Measurements from ENCODE around the gene TAF11L2.
"Not testable (repeated sequence)": the region's sequence is repeated elsewhere in the genome, so short reads cannot be mapped to it uniquely, and the experiment has no call there.

TAF11L2 gene

DNA sequence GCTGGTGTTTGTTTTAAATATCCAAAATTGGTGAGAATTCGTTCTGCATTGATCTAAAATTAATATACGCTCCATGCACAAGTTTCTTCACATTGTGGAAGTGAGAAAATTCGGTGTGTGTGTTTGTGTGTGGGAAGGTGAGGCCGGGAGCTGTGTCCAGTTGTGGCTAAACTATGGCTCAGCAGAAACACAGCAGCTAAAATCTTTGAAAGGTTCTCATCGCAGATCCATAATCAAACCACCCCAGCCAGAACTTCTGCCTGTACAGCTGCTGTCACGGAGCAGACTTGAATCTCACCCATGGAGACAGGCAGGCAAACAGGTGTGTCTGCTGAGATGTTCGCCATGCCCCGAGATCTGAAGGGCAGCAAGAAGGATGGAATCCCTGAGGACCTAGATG lies at the start of gene TAF11L2:
Gene TAF11L2, plus strand, starts transcription at position 301 of the 400 bp plus-strand sequence.
- DNase-seq, result not testable (repeated sequence)

- DNase-seq, result no peak
These were observed 49.2 kb upstream of the TAF11L2 start for GRCh38 chr5:17448877-17449276.

- DNase-seq, result no peak
These were observed 45.1 kb upstream of the TAF11L2 start for GRCh38 chr5:17452936-17453335.

GRCh38 chr5:17455942-17456341 lies 42.1 kb upstream of the TAF11L2 start:
- no peak for DNase-seq

DNA sequence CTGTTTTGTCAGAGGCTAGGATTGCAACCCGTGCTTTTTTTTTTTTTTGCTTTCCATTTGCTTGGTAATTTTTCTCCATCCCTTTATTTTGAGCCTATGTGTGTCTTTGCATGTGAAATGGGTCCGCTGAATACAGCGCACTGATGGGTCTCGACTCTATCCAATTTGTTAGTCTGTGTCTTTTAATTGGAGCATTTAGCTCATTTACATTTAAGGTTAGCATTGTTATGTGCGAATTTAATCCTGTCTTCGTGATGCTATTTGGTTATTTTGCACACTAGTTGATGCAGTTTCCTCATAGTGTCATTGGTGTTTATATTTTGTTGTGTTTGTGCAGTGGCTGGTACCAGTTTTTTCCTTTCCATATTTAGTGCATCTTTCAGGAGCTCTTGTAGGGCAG lies 36.2 kb upstream of the TAF11L2 start:
- no peak for DNase-seq

- DNase-seq, result no peak
These were observed 34.4 kb upstream of the TAF11L2 start for GRCh38 chr5:17463653-17464052.

- no peak for DNase-seq
These were observed 28.0 kb upstream of the TAF11L2 start for GRCh38 chr5:17470064-17470463.

- not testable (repeated sequence) for DNase-seq
These were observed 23.0 kb upstream of the TAF11L2 start for GRCh38 chr5:17475064-17475463.

- no peak for DNase-seq
These were observed 21.0 kb upstream of the TAF11L2 start for GRCh38 chr5:17477043-17477442.

DNA sequence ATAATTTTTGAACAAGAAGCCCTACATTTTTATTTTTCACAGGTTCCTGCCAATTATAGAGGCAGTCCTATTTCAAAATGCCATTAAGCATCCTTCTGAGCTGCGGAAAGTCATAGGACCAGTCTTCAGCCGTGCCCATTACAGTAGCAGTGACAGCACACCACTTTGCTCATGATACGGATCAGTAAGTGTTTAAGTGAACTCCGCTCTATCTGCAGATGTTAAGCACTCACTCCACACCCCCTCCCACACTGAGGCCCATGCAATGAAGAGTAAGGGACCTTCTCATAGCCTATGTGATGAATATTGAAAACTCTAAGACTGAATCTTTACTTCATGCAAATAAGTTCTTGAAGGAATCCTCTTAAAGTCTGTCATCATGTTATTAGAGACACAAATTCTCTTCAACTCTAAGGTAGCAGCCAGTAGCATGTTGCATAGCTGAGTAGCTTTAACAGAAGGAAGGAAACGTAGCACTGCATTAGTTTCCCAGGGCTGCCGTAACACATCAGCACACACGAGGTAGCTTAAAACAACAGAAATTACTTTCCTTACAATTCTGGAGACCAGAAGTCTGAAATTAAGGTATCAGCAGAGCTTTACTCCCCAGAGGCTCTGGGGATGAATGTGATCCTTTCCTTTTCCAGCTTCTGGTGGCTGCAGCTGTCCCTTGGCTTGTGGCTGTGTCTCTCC lies 20.3 kb upstream of the TAF11L2 start:
- no peak for DNase-seq

DNA sequence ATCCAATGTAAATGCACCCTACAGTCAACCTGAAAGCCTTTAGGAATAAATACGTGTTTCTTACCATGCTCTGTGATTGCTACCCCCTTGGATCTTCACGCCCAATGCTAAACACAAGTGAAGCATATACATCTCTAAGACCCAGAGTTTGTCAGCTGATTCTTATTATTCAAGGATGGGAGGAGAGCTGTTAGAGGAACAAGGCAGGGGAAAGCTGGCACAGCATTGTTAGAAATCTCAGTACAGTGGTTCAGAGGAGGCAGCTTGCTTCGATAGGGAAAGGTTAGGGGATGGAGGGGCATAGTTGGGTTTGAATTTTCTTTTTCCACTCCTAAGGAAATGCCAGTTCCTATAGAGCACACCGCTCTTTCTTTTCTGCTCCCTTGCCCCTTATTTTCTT lies 16.7 kb upstream of the TAF11L2 start:
- no peak for DNase-seq

DNA sequence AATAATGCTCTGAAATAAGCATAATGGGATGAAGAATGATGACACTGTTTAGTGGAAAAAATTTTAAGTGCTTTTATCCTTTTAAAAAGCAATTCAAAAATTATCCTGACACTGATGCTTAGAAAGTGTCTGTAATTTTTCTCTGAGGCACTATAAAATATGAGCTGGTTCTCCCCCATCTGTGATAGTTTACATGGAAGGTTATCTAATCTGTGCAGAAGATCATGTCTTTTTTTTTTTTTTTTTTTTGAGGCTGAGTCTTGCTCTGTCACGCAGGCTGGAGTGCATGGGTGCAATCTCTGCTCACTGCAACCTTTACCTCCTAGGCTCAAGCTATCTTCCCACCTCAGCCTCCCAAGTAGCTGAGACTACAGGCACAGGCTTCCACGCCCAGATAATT lies 15.2 kb upstream of the TAF11L2 start:
- no peak for DNase-seq

DNA sequence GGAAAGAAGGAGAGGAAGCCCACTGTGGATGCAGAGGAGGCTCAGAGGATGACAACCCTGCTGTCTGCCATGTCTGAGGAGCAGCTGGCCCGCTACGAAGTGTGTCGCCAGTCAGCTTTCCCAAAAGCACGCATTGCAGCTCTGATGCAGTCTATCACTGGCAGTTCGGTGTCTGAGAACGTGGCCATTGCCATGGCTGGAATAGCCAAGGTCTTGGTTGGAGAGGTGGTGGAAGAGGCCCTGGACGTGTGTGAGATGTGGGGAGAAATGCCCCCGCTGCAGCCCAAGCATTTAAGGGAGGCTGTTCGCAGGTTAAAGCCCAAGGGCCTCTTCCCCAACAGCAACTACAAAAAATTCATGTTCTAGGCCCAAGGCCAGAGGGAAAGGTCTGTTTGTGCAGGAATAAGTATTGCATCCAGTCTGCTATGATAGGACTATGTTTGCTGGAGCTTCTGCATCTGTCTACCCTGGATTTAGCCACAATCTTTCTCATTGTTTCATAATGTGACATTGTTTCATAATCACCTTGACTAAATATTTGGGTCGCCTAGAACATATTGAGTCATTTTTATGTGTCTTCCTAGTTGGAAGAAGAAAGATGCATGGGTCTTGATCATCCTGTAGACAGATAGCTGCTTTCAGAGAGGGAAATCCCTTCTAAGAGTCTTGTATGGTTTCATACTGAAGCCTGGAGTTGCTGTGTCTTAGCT lies 11.4 kb upstream of the TAF11L2 start:
- not testable (repeated sequence) for DNase-seq

DNA sequence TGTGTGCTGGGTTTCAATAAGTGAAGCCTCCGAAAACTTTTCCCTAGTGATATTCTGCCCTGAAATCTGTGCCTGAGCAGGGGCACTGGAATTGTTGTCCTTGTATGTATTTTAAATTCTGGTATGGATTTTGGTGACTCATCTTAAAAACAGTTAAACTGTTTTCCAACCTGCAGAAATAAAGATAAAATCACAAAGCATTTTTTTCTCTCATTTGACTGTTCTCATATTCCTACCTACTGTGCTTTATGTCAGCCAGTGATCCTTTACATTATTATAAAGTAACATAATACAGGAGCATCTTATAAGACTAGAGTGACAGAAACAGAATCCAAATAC lies 10.9 kb upstream of the TAF11L2 start:
- no peak for DNase-seq

DNA sequence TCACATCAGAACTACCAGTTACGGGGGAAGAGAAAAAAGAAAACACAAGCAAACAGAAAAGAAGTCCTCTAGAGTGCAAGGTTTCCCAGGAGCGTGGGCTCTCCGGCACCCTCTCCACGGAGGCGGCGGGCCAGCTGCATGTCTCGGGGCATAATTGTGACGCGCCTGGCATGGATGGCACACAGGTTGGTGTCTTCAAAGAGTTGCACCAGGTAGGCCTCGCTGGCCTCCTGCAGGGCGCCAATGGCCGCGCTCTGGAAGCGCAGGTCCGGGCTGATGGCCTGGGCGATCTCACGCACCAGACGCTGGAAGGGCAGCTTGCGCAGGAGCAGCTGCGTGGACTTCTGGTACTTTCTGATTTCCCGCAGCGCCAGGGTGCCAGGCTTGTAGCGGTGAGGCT lies 6.8 kb upstream of the TAF11L2 start:
- DNase-seq, result not testable (repeated sequence)

DNA sequence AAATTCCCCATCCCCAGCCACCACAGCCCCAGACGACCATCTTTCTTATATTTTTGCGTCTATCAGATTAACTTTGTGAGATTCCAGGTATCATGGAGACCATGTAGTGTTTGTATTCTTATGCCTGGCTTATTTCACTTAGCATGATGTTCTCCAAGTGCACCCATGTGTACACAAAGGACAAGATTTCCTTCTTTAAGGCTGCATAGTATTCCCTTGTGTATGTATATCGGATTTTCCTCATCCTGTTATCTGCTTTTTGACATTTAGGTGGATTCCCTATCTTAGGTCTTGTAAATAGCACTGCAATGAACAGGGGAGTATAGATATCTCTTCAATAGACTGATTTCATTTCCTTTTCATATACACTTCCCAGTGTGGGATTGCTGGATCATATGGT lies 5.3 kb upstream of the TAF11L2 start:
- DNase-seq, result no peak

- no peak for DNase-seq
These were observed 585 bp upstream of the TAF11L2 start for GRCh38 chr5:17497446-17497845.

- no peak for DNase-seq
These were observed 13.8 kb downstream of the TAF11L2 start for GRCh38 chr5:17511775-17512325.

DNA sequence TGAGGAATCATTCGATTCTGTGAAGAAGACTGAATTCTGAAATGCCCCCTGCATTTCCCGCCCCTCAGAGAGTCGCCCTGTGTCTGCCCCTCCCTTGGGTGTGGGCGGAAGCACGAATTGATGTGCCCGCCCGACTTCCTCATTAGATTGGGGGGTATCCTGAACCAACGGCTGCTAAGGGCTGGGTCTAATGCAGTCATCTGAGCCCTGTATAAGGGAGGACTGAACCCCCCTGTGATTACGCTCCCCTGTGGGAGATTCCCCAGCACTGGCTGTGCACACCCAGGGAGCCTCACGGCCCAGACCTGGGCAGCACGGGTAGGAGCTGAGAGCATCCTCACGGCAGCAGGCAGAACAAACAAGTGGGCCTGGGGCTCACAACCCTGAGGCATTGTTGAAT lies 19.5 kb downstream of the TAF11L2 start:
- DNase-seq, result not testable (repeated sequence)

GRCh38 chr5:17518067-17518466 lies 20.0 kb downstream of the TAF11L2 start, which contains the start of gene TAF11L3:
TSS of gene TAF11L3 (plus strand) at chr5:17518367.
- not testable (repeated sequence) for DNase-seq

DNA sequence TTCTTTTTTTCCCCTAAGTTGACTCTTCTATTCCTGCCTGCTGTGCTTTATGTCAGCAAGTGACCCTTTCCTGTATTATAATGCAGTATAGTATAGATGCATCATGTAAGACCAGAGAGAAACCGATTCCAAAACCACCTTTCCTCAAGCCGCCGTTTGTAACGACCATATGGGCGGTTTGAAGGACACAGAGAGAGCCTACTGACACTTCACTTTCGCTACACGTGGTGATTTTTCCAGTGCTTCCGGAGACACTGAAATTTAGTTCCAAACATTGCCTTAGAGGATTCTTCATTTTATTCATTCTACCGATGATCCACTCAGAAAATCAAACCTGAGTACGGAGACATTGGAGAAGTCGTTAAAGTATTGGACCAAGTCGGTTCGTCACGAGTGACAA lies 21.5 kb downstream of the TAF11L2 start:
- DNase-seq, result not testable (repeated sequence)

DNA sequence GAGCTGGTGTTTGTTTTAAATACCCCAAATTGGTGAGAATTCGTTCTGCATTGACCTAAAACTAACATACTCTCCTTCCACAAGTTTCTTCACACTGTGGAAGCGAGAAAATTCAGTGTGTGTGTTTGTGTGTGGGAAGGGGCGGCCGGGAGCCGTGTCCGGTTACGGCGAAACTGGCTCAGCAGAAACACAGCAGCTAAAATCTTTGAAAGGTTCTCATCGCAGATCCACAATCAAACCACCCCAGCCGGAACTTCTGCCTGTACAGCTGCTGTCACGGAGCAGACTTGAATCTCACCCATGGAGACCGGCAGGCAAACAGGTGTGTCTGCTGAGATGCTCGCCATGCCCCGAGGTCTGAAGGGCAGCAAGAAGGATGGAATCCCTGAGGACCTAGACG lies 23.5 kb downstream of the TAF11L2 start, which contains the start of gene TAF11L4:
Gene TAF11L4, plus strand, starts transcription at position 301 of the 400 bp plus-strand sequence.
- not testable (repeated sequence) for DNase-seq

DNA sequence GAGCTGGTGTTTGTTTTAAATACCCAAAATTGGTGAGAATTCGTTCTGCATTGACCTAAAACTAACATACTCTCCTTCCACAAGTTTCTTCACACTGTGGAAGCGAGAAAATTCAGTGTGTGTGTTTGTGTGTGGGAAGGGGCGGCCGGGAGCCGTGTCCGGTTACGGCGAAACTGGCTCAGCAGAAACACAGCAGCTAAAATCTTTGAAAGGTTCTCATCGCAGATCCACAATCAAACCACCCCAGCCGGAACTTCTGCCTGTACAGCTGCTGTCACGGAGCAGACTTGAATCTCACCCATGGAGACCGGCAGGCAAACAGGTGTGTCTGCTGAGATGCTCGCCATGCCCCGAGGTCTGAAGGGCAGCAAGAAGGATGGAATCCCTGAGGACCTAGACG lies 26.9 kb downstream of the TAF11L2 start, which contains the start of gene TAF11L5:
Gene TAF11L5, plus strand, starts transcription at position 301 of the 400 bp plus-strand sequence.
- not testable (repeated sequence) for DNase-seq

- not testable (repeated sequence) for DNase-seq
These were observed 28.5 kb downstream of the TAF11L2 start for GRCh38 chr5:17526504-17526903.

Data from kidney glomerular epithelial cell (primary cell).